Spinal cord (tissue), 10 donors: ENCODE measurements around the gene HOXC4. TPM values are rescaled to one million over a fixed set of nuclear protein-coding genes. Genes with fewer than 3 reads are reported as not detected.
"Not testable (repeated sequence)": the region's sequence is repeated elsewhere in the genome, so short reads cannot be mapped to it uniquely, and the experiment has no call there.

Experiments used
- DNase-seq, 6 donors: peaks; one replicate each; pipeline versions ENCODE4 v3.0.0 to v3.0.0-alpha.2; 2013 to 2015; ENCODE audit warnings: low spot score in 6 of 6, low read depth in 4 of 6
- H3K27ac ChIP-seq: one replicate; pipeline ENCODE4 v1.5.1; 2013; ENCODE audit warnings: low read depth, low read length, control low read depth
- H3K27me3 ChIP-seq: one replicate; pipeline ENCODE4 v1.6.1; 2013; ENCODE audit warnings: low read length; ENCODE audit not compliant: control insufficient read depth, insufficient read depth
- H3K36me3 ChIP-seq: one replicate; pipeline ENCODE4 v1.6.1; 2013; ENCODE audit warnings: low read length; ENCODE audit not compliant: control insufficient read depth, insufficient read depth
- H3K4me1 ChIP-seq: one replicate; pipeline ENCODE4 v1.6.1; 2013; ENCODE audit warnings: low read length; ENCODE audit not compliant: control insufficient read depth, insufficient read depth
- H3K4me3 ChIP-seq: one replicate; pipeline ENCODE4 v1.5.1; 2013; ENCODE audit warnings: low read depth, low read length, control low read depth
- H3K9me3 ChIP-seq: one replicate; pipeline ENCODE4 v1.6.1; 2013; ENCODE audit warnings: low read length; ENCODE audit not compliant: control insufficient read depth, insufficient read depth
- WGBS: methylation state at CpG from one replicate; pipeline ENCODE4 v1.1.5; 2013; ENCODE audit warnings: missing lambda C conversion rate; ENCODE audit not compliant: insufficient coverage; 5-methylcytosine and 5-hydroxymethylcytosine counted together
- polyA plus RNA-seq, 2 donors: library from polyadenylated mRNA; unstranded; fragments of 120-200 nt; gene quantifications; one replicate each; pipeline ENCODE4 v1.2.1, GENCODE V29; 2013; ENCODE audit not compliant: insufficient read length in 2 of 2
- total RNA-seq, 2 donors: library from RNA; depleted of rRNA in 1 of 2; stranded (reverse); fragments of 120-200 nt in 1 of 2; fragments of >200 nt in 1 of 2; gene quantifications; one replicate each; pipeline versions ENCODE4 v1.2.3 to v1.2.4, GENCODE V29; 2013 to 2014
- donor health status: healthy.

The HOXC4 gene
- total and polyA plus RNA-seq, 4 donors, result 10.0 to 100 (median 54.5) TPM

- peaks cover 76% of the 10 kb centered on the region for H3K4me1 ChIP-seq
- peak overlapping the region; percentile 100 for H3K27ac ChIP-seq
- H3K9me3 ChIP-seq, result no peaks in the 10 kb centered on the region
- H3K4me3 ChIP-seq, result no peak overlapping the region
- H3K36me3 ChIP-seq, result peaks cover 15% of the 10 kb centered on the region
- no peaks in the 10 kb centered on the region for H3K27me3 ChIP-seq
- peak in 2 of 6 donors; percentile 70 to 91 for DNase-seq
- 44% methylated on average over 3 of the region's 4 CpGs for WGBS
These were observed 13.5 kb upstream of the HOXC4 start for GRCh38 chr12:54040148-54040494.

DNA sequence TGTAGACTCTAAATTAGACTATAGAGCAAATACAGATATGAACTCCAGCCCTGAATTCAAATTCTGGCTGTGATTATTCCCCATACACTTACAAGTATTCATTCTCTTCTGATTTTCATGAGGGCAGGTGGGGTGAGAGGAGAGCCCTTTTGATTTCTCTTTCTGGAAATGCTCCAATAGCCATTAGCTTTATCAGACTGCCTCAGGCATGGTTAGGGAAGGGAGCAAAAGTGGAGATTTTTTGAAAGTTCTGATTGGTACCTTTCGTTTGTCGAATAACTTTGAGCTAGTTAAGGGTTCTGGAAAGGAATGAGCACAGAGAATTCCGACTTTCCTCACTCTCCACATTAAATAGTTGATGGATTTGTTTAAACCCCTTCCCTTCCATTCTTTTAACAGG, 13.0 kb upstream of the HOXC4 start:
- Histone ChIP-seq H3K4me3 (no peak overlapping the region), H3K9me3 (no peaks in the 10 kb centered on the region), H3K4me1 (peaks cover 72% of the 10 kb centered on the region), H3K27me3 (peaks cover 1% of the 10 kb centered on the region), H3K36me3 (peaks cover 12% of the 10 kb centered on the region), H3K27ac (no peak overlapping the region)
- no peak for DNase-seq
- no CpG with 5 or more reads among the region's 3 CpGs for WGBS

GRCh38 chr12:54041097-54041690, 12.4 kb upstream of the HOXC4 start:
- Histone ChIP-seq H3K4me3 (no peak overlapping the region), H3K9me3 (no peaks in the 10 kb centered on the region), H3K36me3 (peaks cover 12% of the 10 kb centered on the region), H3K27ac (peak overlapping the region; percentile 42), H3K27me3 (peaks cover 6% of the 10 kb centered on the region), H3K4me1 (peaks cover 72% of the 10 kb centered on the region)
- WGBS, result 73% methylated on average over 2 of the region's 2 CpGs
- no peak for DNase-seq

- Histone ChIP-seq H3K27ac (peak overlapping the region; percentile 16), H3K4me1 (peaks cover 70% of the 10 kb centered on the region), H3K36me3 (peaks cover 13% of the 10 kb centered on the region)
- peak in 1 of 6 donors; percentile 30 for DNase-seq
- 67% methylated on average over 4 of the region's 6 CpGs for WGBS
- H3K9me3 ChIP-seq, H3K4me3 ChIP-seq, H3K27me3 ChIP-seq: not testable (repeated sequence)
These were observed 11.6 kb upstream of the HOXC4 start for GRCh38 chr12:54042033-54042432.

DNA sequence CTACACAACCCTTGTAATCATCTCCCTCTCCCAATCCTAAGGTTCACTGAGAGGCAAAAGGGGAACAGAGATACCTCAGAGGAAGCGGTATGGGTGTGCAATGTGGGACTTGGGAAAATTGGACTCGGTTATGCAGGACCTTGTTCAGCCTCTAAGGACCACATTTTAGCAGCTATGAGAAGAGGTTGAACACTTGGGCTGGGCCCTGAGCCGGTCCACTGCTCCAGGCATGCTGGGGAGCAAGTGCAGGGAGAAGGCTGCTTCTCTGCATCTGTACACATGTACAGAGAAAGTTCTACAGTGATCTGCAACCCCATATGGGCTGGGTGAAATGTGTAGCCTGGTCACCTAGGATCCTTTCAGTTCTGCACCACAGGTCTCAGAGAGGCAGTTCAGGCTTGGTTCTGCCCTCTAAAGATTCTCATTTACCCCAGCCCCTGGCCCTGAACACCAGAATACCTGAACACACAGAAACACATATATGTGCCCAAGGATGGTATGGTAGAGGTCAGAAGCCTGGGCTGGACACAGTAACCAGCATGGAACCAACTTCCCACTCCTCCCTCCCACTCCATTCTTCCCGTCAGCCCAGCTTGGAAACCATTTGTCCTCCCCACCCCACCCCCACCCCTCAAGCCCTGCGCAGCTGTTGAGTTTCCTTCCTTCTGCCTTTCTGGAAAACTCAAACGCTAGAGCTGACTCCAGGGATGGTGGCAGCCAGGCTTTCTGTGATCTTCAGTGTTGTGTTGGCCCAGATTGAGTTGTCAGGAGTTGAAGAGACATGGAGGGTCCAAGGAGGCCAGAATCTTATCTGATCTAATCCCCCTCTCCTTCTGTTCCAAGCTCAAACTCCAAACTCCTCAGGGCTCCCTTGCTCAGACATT, 10.4 kb upstream of the HOXC4 start:
- WGBS, result 35% methylated on average over 6 of the region's 6 CpGs

GRCh38 chr12:54044425-54045103, 9.1 kb upstream of the HOXC4 start:
- peaks cover 57% of the 10 kb centered on the region for H3K4me1 ChIP-seq
- H3K27ac ChIP-seq, result peak overlapping the region; percentile 85
- peak in 1 of 6 donors; percentile 60 for DNase-seq
- peaks cover 9% of the 10 kb centered on the region for H3K36me3 ChIP-seq
- H3K27me3 ChIP-seq, result peaks cover 6% of the 10 kb centered on the region
- H3K9me3 ChIP-seq, result no peaks in the 10 kb centered on the region
- no peak overlapping the region for H3K4me3 ChIP-seq
- WGBS, result 48% methylated on average over 3 of the region's 5 CpGs

More for the DNA sequence above, 10.4 kb upstream of the HOXC4 start:
- H3K4me3 ChIP-seq, result no peak overlapping the region
- peaks cover 6% of the 10 kb centered on the region for H3K27me3 ChIP-seq
- peak overlapping the region; percentile 36 for H3K27ac ChIP-seq
- H3K4me1 ChIP-seq, result peaks cover 70% of the 10 kb centered on the region
- peaks cover 9% of the 10 kb centered on the region for H3K36me3 ChIP-seq
- peak in 1 of 6 donors; percentile 41 for DNase-seq
- no peaks in the 10 kb centered on the region for H3K9me3 ChIP-seq

GRCh38 chr12:54045401-54045800, 8.2 kb upstream of the HOXC4 start:
- H3K36me3 ChIP-seq, result peaks cover 9% of the 10 kb centered on the region
- no peaks in the 10 kb centered on the region for H3K9me3 ChIP-seq
- no peak overlapping the region for H3K4me3 ChIP-seq
- H3K4me1 ChIP-seq, result peaks cover 57% of the 10 kb centered on the region
- peaks cover 6% of the 10 kb centered on the region for H3K27me3 ChIP-seq
- DNase-seq, result peak in 1 of 6 donors; percentile 51
- H3K27ac ChIP-seq, result peak overlapping the region; percentile 85

- Histone ChIP-seq H3K9me3 (no peaks in the 10 kb centered on the region), H3K36me3 (peaks cover 9% of the 10 kb centered on the region), H3K27me3 (peaks cover 8% of the 10 kb centered on the region), H3K4me3 (peak overlapping the region; percentile 22), H3K4me1 (peaks cover 60% of the 10 kb centered on the region), H3K27ac (peak overlapping the region; percentile 85)
- WGBS, result 32% methylated on average over 11 of the region's 16 CpGs
- DNase-seq, result peak in 1 of 6 donors; percentile 87
These were observed 7.6 kb upstream of the HOXC4 start for GRCh38 chr12:54045868-54046521.

- Histone ChIP-seq H3K36me3 (peaks cover 9% of the 10 kb centered on the region), H3K27ac (peak overlapping the region; percentile 85), H3K4me1 (peaks cover 64% of the 10 kb centered on the region), H3K27me3 (peaks cover 8% of the 10 kb centered on the region), H3K9me3 (no peaks in the 10 kb centered on the region), H3K4me3 (peak overlapping the region; percentile 22)
- peak in 1 of 6 donors; percentile 68 for DNase-seq
- WGBS, result 28% methylated on average over 27 of the region's 27 CpGs
These were observed 6.9 kb upstream of the HOXC4 start for GRCh38 chr12:54046809-54047159.
